OCI-LY3 (cell line): ENCODE results near the gene SMIM29.
"Not testable (repeated sequence)": the region's sequence is repeated elsewhere in the genome, so short reads cannot be mapped to it uniquely, and the experiment has no call there.

Source experiments
- CTCF ChIP-seq: fragments of 200-600, 300-600 bp; sonication (generic); IDR thresholded peaks from 2 replicates; pipeline ENCODE4 v1.5.1; 2014; ENCODE audit warnings: antibody characterized with exemption, low read length, low read depth
- EZH2phosphoT487 ChIP-seq: fragments of 200-600 bp; shearing (Covaris generic); IDR thresholded peaks from 2 replicates; pipeline ENCODE4 v1.6.1; 2018; ENCODE audit warnings: antibody characterized with exemption, mixed run types, low read depth

DNA sequence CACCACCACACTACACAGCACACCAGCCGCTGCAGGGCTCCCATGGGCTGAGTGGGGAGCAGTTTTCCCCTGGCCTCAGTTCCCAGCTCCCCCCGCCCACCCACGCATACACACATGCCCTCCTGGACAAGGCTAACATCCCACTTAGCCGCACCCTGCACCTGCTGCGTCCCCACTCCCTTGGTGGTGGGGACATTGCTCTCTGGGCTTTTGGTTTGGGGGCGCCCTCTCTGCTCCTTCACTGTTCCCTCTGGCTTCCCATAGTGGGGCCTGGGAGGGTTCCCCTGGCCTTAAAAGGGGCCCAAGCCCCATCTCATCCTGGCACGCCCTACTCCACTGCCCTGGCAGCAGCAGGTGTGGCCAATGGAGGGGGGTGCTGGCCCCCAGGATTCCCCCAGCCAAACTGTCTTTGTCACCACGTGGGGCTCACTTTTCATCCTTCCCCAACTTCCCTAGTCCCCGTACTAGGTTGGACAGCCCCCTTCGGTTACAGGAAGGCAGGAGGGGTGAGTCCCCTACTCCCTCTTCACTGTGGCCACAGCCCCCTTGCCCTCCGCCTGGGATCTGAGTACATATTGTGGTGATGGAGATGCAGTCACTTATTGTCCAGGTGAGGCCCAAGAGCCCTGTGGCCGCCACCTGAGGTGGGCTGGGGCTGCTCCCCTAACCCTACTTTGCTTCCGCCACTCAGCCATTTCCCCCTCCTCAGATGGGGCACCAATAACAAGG, 3.6 kb downstream of the SMIM29 start:
- TF ChIP-seq CTCF, EZH2phosphoT487: not testable (repeated sequence)
